PC-3 (cell line): ENCODE results near the gene PHEX. TPM values are rescaled to one million over a fixed set of nuclear protein-coding genes. Genes with fewer than 3 reads are reported as not detected.

ENCODE experiments used
- ATAC-seq: fragments of 200-7000 bp; cut with Tn5 transposase; 2 replicates; pipeline ENCODE4 v1.9.1; 2020; ENCODE audit warnings: mild to moderate bottlenecking, moderate library complexity
- BruUV-seq: library from RNA; stranded (reverse); fragments of 400-500 nt; replicated peaks from 2 replicates; lab custom pipeline; 2021; lab: Mats Ljungman, UMichigan
- CTCF ChIA-PET: fragments of 300-600 bp; sonication (Branson Sonifier 250); formaldehyde crosslinking; loops from one replicate; lab custom pipeline; 2022; ENCODE audit warnings: antibody characterized with exemption; lab: Charles Lee
- POLR2A ChIA-PET: fragments of 300-600 bp; sonication (Branson Sonifier 250); formaldehyde crosslinking; loops from one replicate; lab custom pipeline; 2022; ENCODE audit warnings: antibody characterized with exemption; ENCODE audit not compliant: unreplicated experiment; lab: Charles Lee
- DNase-seq: peaks from one replicate; pipeline ENCODE4 v3.0.0-alpha.2; 2015
- H2AFZ ChIP-seq: fragments of 300-600 bp; sonication (generic); 2 replicates; pipeline ENCODE4 v1.6.0; 2016; ENCODE audit warnings: antibody characterized with exemption, low read length
- H3F3A ChIP-seq: fragments of 300-600 bp; sonication (generic); one replicate; pipeline ENCODE4 v1.6.0; 2017; ENCODE audit warnings: antibody characterized with exemption, low read length, control low read depth, mild to moderate bottlenecking; ENCODE audit not compliant: unreplicated experiment
- H3K27ac ChIP-seq: fragments of 300-600 bp; sonication (generic); 2 replicates; pipeline ENCODE4 v1.5.1; 2016; ENCODE audit warnings: mild to moderate bottlenecking, low read length
- H3K27me3 ChIP-seq: fragments of 300-600 bp; sonication (generic); 2 replicates; pipeline ENCODE4 v1.6.1; 2016; ENCODE audit warnings: low read length, mixed read lengths
- H3K36me3 ChIP-seq: fragments of 300-600 bp; sonication (generic); 2 replicates; pipeline ENCODE4 v1.6.1; 2016; ENCODE audit warnings: low read depth, mixed run types, low read length, mixed read lengths
- H3K4me1 ChIP-seq: fragments of 300-600 bp; sonication (generic); 2 replicates; pipeline ENCODE4 v1.5.1; 2016; ENCODE audit warnings: low read length; ENCODE audit not compliant: insufficient read depth
- H3K4me2 ChIP-seq: fragments of 300-600 bp; sonication (generic); 2 replicates; pipeline ENCODE4 v1.6.0; 2016; ENCODE audit warnings: low read length
- H3K4me3 ChIP-seq: fragments of 300-600 bp; sonication (generic); 2 replicates; pipeline ENCODE4 v1.5.1; 2016; ENCODE audit warnings: mild to moderate bottlenecking, low read length, mixed read lengths
- H3K79me2 ChIP-seq: fragments of 300-600 bp; sonication (generic); 2 replicates; pipeline ENCODE4 v1.6.1; 2017; ENCODE audit warnings: low read length, mixed read lengths
- H3K9ac ChIP-seq: fragments of 300-600 bp; sonication (generic); 2 replicates; pipeline ENCODE4 v1.6.0; 2016; ENCODE audit warnings: mild to moderate bottlenecking, low read length
- H3K9me2 ChIP-seq: fragments of 300-600 bp; sonication (generic); replicated peaks from 2 replicates; pipeline ENCODE4 v1.6.1; 2016; ENCODE audit warnings: mixed run types, low read length, mixed read lengths
- H3K9me3 ChIP-seq: fragments of 300-600 bp; sonication (generic); 2 replicates; pipeline ENCODE4 v1.6.1; 2016; ENCODE audit warnings: low read length, mixed read lengths
- H4K20me1 ChIP-seq: fragments of 300-600 bp; sonication (generic); 2 replicates; pipeline ENCODE4 v1.6.1; 2016; ENCODE audit warnings: low read length, mixed read lengths
- CTCF ChIP-seq: fragments of 300-600 bp; sonication (generic); conservative IDR thresholded peaks from 2 replicates; pipeline ENCODE4 v1.5.1; 2017; ENCODE audit warnings: antibody characterized with exemption, low read depth, mild to moderate bottlenecking, low read length
- EZH2 ChIP-seq: fragments of 300-600 bp; sonication (generic); IDR thresholded peaks from one replicate; pipeline ENCODE4 v1.6.1; 2017; ENCODE audit warnings: antibody characterized with exemption, mild to moderate bottlenecking, low read length; ENCODE audit not compliant: unreplicated experiment
- EZH2phosphoT487 ChIP-seq: fragments of 300-600 bp; sonication (generic); IDR thresholded peaks from 2 replicates; pipeline ENCODE4 v1.6.1; 2018; ENCODE audit warnings: mild to moderate bottlenecking, antibody characterized with exemption, low read length, borderline replicate concordance
- intact Hi-C: fragments of 100-400 bp; cut with micrococcal nuclease; formaldehyde crosslinking; loops from 2 replicates; pipeline ENCODE4 v1.9.0; 2023
- total RNA-seq: library from RNA; depleted of rRNA; stranded (reverse); fragments of >200 nt; gene quantifications from 2 replicates; pipeline ENCODE4 v1.2.3, GENCODE V29; 2014

The PHEX gene
- total RNA-seq, 1 experiment from 2014 or later = 0.62 TPM

- ChIA-PET CTCF (no interaction called here), POLR2A (no interaction called here)
- no peaks in the 10 kb centered on the region for H4K20me1 ChIP-seq
- no TSS peak for BruUV-seq
- TF ChIP-seq EZH2 (no peak), CTCF (no peak), EZH2phosphoT487 (no peak)
- H3K27me3 ChIP-seq = no peaks in the 10 kb centered on the region
- no peak for ATAC-seq
- H3K36me3 ChIP-seq = no peaks in the 10 kb centered on the region
- no peaks in the 10 kb centered on the region for H3K9me3 ChIP-seq
- H2AFZ ChIP-seq = no peak overlapping the region
- no peak overlapping the region for H3K9ac ChIP-seq
- DNase-seq = no peak
- no peaks in the 10 kb centered on the region for H3K79me2 ChIP-seq
- H3K4me1 ChIP-seq = no peaks in the 10 kb centered on the region
- no peak overlapping the region for H3K4me2 ChIP-seq
- no peaks in the 10 kb centered on the region for H3F3A ChIP-seq
- intact Hi-C loops = no loop called here
- H3K27ac ChIP-seq = no peak overlapping the region
- no peaks in the 10 kb centered on the region for H3K9me2 ChIP-seq
- H3K4me3 ChIP-seq = no peak overlapping the region
These were observed 73.8 kb downstream of the PHEX start for GRCh38 chrX:22105971-22106370.

GRCh38 chrX:22109442-22109841 lies 77.3 kb downstream of the PHEX start:
- DNase-seq (peak; percentile 31), ATAC-seq (no peak)
- H3K9ac ChIP-seq = no peak overlapping the region
- intact Hi-C loops = no loop called here
- no peaks in the 10 kb centered on the region for H3K4me1 ChIP-seq
- CTCF ChIA-PET = no interaction called here
- no peaks in the 10 kb centered on the region for H4K20me1 ChIP-seq
- no peak overlapping the region for H3K4me3 ChIP-seq
- H3K27ac ChIP-seq = no peak overlapping the region
- H3K79me2 ChIP-seq = no peaks in the 10 kb centered on the region
- H3K9me2 ChIP-seq = no peaks in the 10 kb centered on the region
- H3F3A ChIP-seq = no peaks in the 10 kb centered on the region
- H3K4me2 ChIP-seq = no peak overlapping the region
- H3K9me3 ChIP-seq = no peaks in the 10 kb centered on the region
- H3K36me3 ChIP-seq = no peaks in the 10 kb centered on the region
- POLR2A ChIA-PET = no interaction called here
- no TSS peak for BruUV-seq
- no peaks in the 10 kb centered on the region for H3K27me3 ChIP-seq
- no peak overlapping the region for H2AFZ ChIP-seq
- TF ChIP-seq EZH2 = no peak
- TF ChIP-seq EZH2phosphoT487 = no peak
- TF ChIP-seq CTCF = no peak

- no peaks in the 10 kb centered on the region for H3K79me2 ChIP-seq
- POLR2A ChIA-PET = no interaction called here
- H3F3A ChIP-seq = no peaks in the 10 kb centered on the region
- H3K9me2 ChIP-seq = no peaks in the 10 kb centered on the region
- no peaks in the 10 kb centered on the region for H3K27me3 ChIP-seq
- TF ChIP-seq EZH2 = no peak
- TF ChIP-seq CTCF = no peak
- TF ChIP-seq EZH2phosphoT487 = no peak
- no TSS peak for BruUV-seq
- H3K4me2 ChIP-seq = no peak overlapping the region
- H3K9me3 ChIP-seq = no peaks in the 10 kb centered on the region
- H3K4me1 ChIP-seq = no peaks in the 10 kb centered on the region
- H3K9ac ChIP-seq = no peak overlapping the region
- H2AFZ ChIP-seq = no peak overlapping the region
- CTCF ChIA-PET = no interaction called here
- H3K36me3 ChIP-seq = no peaks in the 10 kb centered on the region
- intact Hi-C loops = no loop called here
- peak; percentile 6 for DNase-seq
- no peaks in the 10 kb centered on the region for H4K20me1 ChIP-seq
- no peak overlapping the region for H3K27ac ChIP-seq
- H3K4me3 ChIP-seq = no peak overlapping the region
- no peak for ATAC-seq
These were observed 78.8 kb downstream of the PHEX start for GRCh38 chrX:22110729-22111494.
